CMK (cell line): ENCODE data around the gene LCE3E.

ENCODE experiments used
- DNase-seq: peaks from one replicate; pipeline ENCODE4 v3.0.0-alpha.2; 2010; ENCODE audit warnings: low read depth

Gene LCE3E

DNA sequence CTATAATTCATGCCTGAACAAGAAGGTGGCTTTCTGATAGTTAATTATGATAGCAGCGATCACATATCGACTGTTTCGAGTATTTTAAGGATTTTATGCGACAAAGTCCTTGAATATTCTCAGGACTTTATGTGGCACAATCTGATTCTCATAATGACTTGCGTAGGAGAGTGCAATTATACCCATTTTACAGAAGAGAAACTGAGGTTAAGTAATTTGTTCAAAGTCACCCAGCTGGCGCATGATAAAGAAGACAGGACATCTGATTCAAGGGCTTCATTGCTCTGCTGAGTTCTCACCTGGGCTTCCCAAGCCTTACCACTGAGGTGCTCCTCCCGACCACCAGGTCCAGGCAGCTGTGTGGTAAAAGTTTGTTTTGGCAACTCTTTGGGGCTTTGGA, 50.5 kb downstream of the LCE3E start:
- DNase-seq, result no peak
